ENCODE measurements around the gene OPRD1. TPM values are rescaled to one million over a fixed set of nuclear protein-coding genes. Genes with fewer than 3 reads are reported as not detected.
A peak's percentile ranks its signal among the peaks of the same experiment; 100 is the strongest.

OPRD1 gene
- total RNA-seq, 1 donor from 2014 or later = 0.34 TPM

DNA sequence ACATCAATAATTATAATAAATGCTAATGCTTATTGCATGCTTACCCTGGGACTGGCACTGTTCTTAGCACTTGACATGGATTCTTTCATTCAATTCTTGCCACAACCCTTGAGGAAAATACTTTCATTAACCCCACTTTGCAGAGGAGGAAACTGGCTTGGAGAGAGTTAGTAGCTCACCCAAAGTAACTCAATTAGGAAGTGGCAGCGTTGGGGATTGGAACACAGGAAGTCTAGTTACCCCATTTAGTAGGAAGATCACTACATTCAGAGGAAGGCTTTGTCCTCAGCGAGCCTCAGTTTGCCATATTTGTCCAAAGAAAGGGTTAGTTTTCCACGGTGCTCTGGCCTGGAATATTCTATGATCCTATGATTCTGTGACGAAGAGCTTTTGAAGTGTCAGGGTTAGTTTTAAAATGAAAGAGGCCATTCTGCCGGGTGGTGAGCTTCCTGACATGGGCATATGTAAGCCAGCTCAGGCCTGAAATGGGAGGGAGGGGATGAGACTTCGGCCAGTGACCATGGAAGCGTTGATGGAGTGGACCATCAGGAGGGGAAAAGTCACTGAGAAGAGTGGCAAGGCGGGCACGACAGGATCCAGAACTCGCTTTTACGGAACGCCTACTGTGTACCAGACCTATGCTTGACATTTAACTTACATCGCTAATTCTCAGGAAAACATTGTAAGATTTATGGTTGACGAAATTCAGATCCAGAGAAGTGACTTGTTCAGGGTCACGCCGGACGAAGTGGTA is 74.2 kb downstream of the OPRD1 start:
- Mint-ChIP-seq H3K4me3 (peak overlapping the region; percentile 79), H3K27me3 (ENCODE audit: low read depth) (no peaks in the 10 kb centered on the region), H3K4me1 (peaks cover 43% of the 10 kb centered on the region), H3K27ac (peak overlapping the region; percentile 60), H3K9me3 (no peaks in the 10 kb centered on the region), H3K36me3 (no peaks in the 10 kb centered on the region)
- no peak for TF ChIP-seq CTCF (IDR thresholded peaks at IDR 0.05; ENCODE audit: unreplicated experiment)
- DNase-seq (ENCODE audit: low spot score in 2 of 2, unreplicated experiment in 2 of 2) = no peak

DNA sequence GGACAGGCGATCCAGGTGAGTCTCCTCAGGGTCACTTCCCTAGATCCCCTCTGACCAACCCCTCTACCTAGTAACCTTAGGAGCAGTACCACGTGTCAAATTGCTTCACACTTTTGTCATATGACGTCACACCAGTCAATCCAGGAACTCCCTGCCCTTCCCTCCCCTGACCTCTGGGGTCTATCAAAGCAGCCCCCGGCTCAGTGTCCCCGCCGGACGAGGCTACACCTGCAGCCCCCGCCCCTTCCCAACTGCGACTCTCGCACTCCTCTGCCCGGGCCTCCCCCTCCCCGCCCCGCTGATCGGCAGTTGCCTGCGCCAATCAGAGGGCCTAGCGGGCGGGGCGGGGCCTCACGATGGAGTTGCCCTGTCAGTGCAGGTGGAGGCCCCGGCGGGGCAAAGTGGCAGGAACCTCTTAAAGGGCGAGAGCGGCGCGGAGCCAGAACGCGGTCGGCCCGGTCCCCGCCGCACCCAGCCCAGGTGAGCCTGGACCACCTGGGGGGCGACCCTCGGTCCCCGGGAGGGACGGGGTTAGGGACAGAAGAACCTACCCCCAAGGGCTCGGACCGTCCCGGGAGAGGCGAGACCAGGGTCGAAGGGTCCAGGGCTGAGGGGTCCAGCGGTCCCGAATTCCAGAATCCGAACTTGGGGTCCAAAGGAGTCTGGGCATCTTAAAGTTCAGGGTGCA is 74.9 kb downstream of the OPRD1 start:
- DNase-seq (ENCODE audit: low spot score in 2 of 2, unreplicated experiment in 2 of 2) = peak; percentile 75 to 90
- Mint-ChIP-seq H3K27me3 (ENCODE audit: low read depth) (no peaks in the 10 kb centered on the region), H3K36me3 (no peaks in the 10 kb centered on the region), H3K9me3 (no peaks in the 10 kb centered on the region), H3K27ac (peak overlapping the region; percentile 47), H3K4me1 (peaks cover 41% of the 10 kb centered on the region), H3K4me3 (peak overlapping the region; percentile 79)
- TF ChIP-seq CTCF (IDR thresholded peaks at IDR 0.05; ENCODE audit: unreplicated experiment) = no peak

- Mint-ChIP-seq H3K27ac (no peak overlapping the region), H3K4me1 (peaks cover 37% of the 10 kb centered on the region), H3K36me3 (no peaks in the 10 kb centered on the region)
These were observed 75.5 kb downstream of the OPRD1 start for GRCh38 chr1:28887419-28887834.

GRCh38 chr1:28887835-28888682 is 76.1 kb downstream of the OPRD1 start:
- Mint-ChIP-seq H3K27ac (peak overlapping the region; percentile 78), H3K9me3 (no peaks in the 10 kb centered on the region), H3K4me1 (peaks cover 36% of the 10 kb centered on the region), H3K27me3 (ENCODE audit: low read depth) (no peaks in the 10 kb centered on the region), H3K36me3 (no peaks in the 10 kb centered on the region), H3K4me3 (peak overlapping the region; percentile 89)
- no peak for TF ChIP-seq CTCF (IDR thresholded peaks at IDR 0.05; ENCODE audit: unreplicated experiment)
- DNase-seq (ENCODE audit: low spot score in 2 of 2, unreplicated experiment in 2 of 2) = peak in 1 of 2 experiments; percentile 47

More at GRCh38 chr1:28887419-28887834, 75.5 kb downstream of the OPRD1 start:
- peak in 1 of 2 experiments; percentile 49 for DNase-seq (ENCODE audit: low spot score in 2 of 2, unreplicated experiment in 2 of 2)
- Mint-ChIP-seq H3K4me3 (peak overlapping the region; percentile 89), H3K27me3 (ENCODE audit: low read depth) (no peaks in the 10 kb centered on the region), H3K9me3 (no peaks in the 10 kb centered on the region)
- TF ChIP-seq CTCF (IDR thresholded peaks at IDR 0.05; ENCODE audit: unreplicated experiment) = no peak

GRCh38 chr1:28888915-28889314 is 76.9 kb downstream of the OPRD1 start:
- Mint-ChIP-seq H3K36me3 (no peaks in the 10 kb centered on the region), H3K4me1 (peaks cover 28% of the 10 kb centered on the region), H3K9me3 (no peaks in the 10 kb centered on the region), H3K27me3 (ENCODE audit: low read depth) (no peaks in the 10 kb centered on the region), H3K27ac (no peak overlapping the region), H3K4me3 (no peak overlapping the region)
- DNase-seq (ENCODE audit: low spot score in 2 of 2, unreplicated experiment in 2 of 2) = no peak
- no peak for TF ChIP-seq CTCF (IDR thresholded peaks at IDR 0.05; ENCODE audit: unreplicated experiment)

Data from mesothelial cell of epicardium (in vitro differentiated cells).